HFFc6 (cell line): Measurements from ENCODE around the gene GJC2. TPM values are rescaled to one million over a fixed set of nuclear protein-coding genes. Genes with fewer than 3 reads are reported as not detected.
A peak's percentile ranks its signal among the peaks of the same experiment; 100 is the strongest.

Experiments used
- DNase-seq: peaks from one replicate; pipeline ENCODE4 v3.0.0-alpha.2; 2018
- H3K27ac Mint-ChIP-seq: 2 replicates; pipeline ENCODE4 v1.8.0; 2020; ENCODE audit warnings: mild to moderate bottlenecking, mixed read lengths
- H3K27me3 Mint-ChIP-seq: 2 replicates; pipeline ENCODE4 v1.8.0; 2021; ENCODE audit warnings: mild to moderate bottlenecking, moderate library complexity, mixed read lengths; ENCODE audit not compliant: insufficient read depth
- H3K36me3 Mint-ChIP-seq: 2 replicates; pipeline ENCODE4 v1.8.0; 2021; ENCODE audit warnings: low read depth, mixed read lengths
- H3K4me1 Mint-ChIP-seq: 2 replicates; pipeline ENCODE4 v1.8.0; 2020; ENCODE audit warnings: low read depth, mixed read lengths
- H3K4me3 Mint-ChIP-seq: 2 replicates; pipeline ENCODE4 v1.8.0; 2020; ENCODE audit warnings: mild to moderate bottlenecking, moderate library complexity, mixed read lengths
- H3K9me3 Mint-ChIP-seq: 2 replicates; pipeline ENCODE4 v1.8.0; 2020; ENCODE audit warnings: mild to moderate bottlenecking, mixed read lengths
- total RNA-seq, 6 experiments: library from RNA; stranded (reverse); fragmentation: NEBNext Ultra II Directional; extraction: Animal tissue kit (Norgen Biotek cat#: 25700); gene quantifications; 2 replicates in 1 of 6; 3 replicates in 5 of 6; pipeline ENCODE4 v1.2.3, GENCODE V29; 2021
- TF ChIP-seq, protein P1 (sequence below): fragments of 200-600 bp; sonication (generic); IDR thresholded peaks from 2 replicates; pipeline ENCODE4 v1.5.0; 2021; ENCODE audit warnings: antibody characterized with exemption, mild to moderate bottlenecking

The GJC2 gene
- total RNA-seq, 6 experiments from 2014 or later, result 1.1 to 2.3 (median 1.2) TPM

DNA sequence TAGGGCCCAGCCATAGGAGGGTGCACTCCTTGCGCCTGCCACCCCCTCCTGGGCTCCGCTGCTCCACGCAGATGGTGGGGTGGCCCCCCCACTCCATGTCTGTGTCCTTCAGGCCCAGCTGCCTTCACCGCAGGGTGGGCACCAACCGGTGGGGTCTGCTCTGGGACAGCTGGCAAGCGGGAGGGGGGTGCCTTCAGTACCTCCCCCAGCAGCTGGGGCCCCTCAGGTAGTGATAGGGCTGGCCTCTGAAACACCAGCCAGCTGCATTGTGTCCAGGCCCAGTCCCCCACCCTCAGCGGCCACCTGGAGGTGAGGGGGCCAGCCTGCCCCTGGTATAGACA is 360 bp downstream of the GJC2 start:
- Mint-ChIP-seq H3K9me3 (no peaks in the 10 kb centered on the region), H3K27ac (peak overlapping the region; percentile 72; the same call in 1 of the 2 replicates), H3K27me3 (no peaks in the 10 kb centered on the region; the same call in 1 of the 2 replicates), H3K36me3 (no peaks in the 10 kb centered on the region), H3K4me1 (peaks cover 8% of the 10 kb centered on the region), H3K4me3 (no peak overlapping the region)
- DNase-seq, result no peak
- TF ChIP-seq, protein P1, sequence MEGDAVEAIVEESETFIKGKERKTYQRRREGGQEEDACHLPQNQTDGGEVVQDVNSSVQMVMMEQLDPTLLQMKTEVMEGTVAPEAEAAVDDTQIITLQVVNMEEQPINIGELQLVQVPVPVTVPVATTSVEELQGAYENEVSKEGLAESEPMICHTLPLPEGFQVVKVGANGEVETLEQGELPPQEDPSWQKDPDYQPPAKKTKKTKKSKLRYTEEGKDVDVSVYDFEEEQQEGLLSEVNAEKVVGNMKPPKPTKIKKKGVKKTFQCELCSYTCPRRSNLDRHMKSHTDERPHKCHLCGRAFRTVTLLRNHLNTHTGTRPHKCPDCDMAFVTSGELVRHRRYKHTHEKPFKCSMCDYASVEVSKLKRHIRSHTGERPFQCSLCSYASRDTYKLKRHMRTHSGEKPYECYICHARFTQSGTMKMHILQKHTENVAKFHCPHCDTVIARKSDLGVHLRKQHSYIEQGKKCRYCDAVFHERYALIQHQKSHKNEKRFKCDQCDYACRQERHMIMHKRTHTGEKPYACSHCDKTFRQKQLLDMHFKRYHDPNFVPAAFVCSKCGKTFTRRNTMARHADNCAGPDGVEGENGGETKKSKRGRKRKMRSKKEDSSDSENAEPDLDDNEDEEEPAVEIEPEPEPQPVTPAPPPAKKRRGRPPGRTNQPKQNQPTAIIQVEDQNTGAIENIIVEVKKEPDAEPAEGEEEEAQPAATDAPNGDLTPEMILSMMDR, result no peak

DNA sequence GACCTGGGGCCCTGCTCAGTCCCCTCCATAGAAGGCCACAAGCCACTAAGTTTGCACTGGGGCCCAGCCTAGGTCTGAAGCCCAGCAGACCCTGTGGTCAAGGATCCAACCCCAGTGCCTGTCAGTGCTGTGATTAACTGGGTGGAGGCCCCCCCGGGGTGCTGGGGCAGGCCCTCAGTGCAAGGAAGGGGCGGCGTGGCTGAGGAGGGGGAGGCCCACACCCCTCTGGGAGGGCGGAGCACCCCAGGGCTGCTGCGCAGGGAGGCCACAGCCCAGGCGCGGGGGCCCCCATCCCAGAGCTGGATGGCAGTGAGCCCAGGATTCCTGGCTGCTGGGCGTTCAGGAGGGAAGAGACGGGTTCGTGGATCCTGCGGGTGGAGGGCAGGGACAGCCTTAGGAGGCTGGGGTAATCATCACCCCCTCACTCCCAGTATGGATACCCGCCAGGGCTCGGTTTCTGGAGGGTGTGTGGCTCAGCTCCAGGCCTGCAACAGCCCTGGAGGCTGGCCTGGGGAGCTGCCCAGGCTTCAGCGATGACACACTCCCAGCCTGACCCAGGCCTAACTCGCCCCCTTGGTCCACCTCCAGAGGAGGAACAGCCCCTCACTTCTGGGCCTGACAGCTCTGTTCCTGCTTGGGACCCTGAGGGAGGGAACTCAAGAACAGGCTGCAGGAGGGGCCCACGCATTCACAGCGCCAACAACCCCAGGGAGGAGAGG is 890 bp downstream of the GJC2 start:
- no peaks in the 10 kb centered on the region for H3K36me3 Mint-ChIP-seq
- H3K4me3 Mint-ChIP-seq, result no peak overlapping the region
- TF ChIP-seq, protein P1, result no peak
- peak overlapping the region; percentile 72 for H3K27ac Mint-ChIP-seq
- no peaks in the 10 kb centered on the region for H3K9me3 Mint-ChIP-seq
- DNase-seq, result peak; percentile 61
- H3K27me3 Mint-ChIP-seq, result no peaks in the 10 kb centered on the region; the same call in 1 of the 2 replicates
- peaks cover 8% of the 10 kb centered on the region for H3K4me1 Mint-ChIP-seq

GRCh38 chr1:228151180-228151925 is 1.6 kb downstream of the GJC2 start:
- Mint-ChIP-seq H3K4me3 (no peak overlapping the region), H3K9me3 (no peaks in the 10 kb centered on the region), H3K27me3 (no peaks in the 10 kb centered on the region; the same call in 1 of the 2 replicates), H3K36me3 (no peaks in the 10 kb centered on the region), H3K27ac (peak overlapping the region; percentile 72), H3K4me1 (peaks cover 8% of the 10 kb centered on the region)
- DNase-seq, result no peak
- TF ChIP-seq, protein P1, result no peak

- H3K4me1 Mint-ChIP-seq, result peaks cover 8% of the 10 kb centered on the region
Measured at GRCh38 chr1:228152097-228152917, 2.6 kb downstream of the GJC2 start.

GRCh38 chr1:228152918-228153258 is 3.2 kb downstream of the GJC2 start:
- Mint-ChIP-seq H3K36me3 (no peaks in the 10 kb centered on the region), H3K27me3 (no peaks in the 10 kb centered on the region; the same call in 1 of the 2 replicates), H3K27ac (no peak overlapping the region), H3K4me1 (peaks cover 8% of the 10 kb centered on the region), H3K4me3 (no peak overlapping the region), H3K9me3 (no peaks in the 10 kb centered on the region)
- TF ChIP-seq, protein P1, result no peak
- no peak for DNase-seq

More at GRCh38 chr1:228152097-228152917, 2.6 kb downstream of the GJC2 start:
- TF ChIP-seq, protein P1, result no peak
- Mint-ChIP-seq H3K27me3 (no peaks in the 10 kb centered on the region; the same call in 1 of the 2 replicates), H3K27ac (no peak overlapping the region), H3K36me3 (no peaks in the 10 kb centered on the region), H3K4me3 (no peak overlapping the region), H3K9me3 (no peaks in the 10 kb centered on the region)
- no peak for DNase-seq
